Measurements from ENCODE around the gene NDUFAF3.
"Not testable (repeated sequence)": the region's sequence is repeated elsewhere in the genome, so short reads cannot be mapped to it uniquely, and the experiment has no call there.

Gene NDUFAF3

DNA sequence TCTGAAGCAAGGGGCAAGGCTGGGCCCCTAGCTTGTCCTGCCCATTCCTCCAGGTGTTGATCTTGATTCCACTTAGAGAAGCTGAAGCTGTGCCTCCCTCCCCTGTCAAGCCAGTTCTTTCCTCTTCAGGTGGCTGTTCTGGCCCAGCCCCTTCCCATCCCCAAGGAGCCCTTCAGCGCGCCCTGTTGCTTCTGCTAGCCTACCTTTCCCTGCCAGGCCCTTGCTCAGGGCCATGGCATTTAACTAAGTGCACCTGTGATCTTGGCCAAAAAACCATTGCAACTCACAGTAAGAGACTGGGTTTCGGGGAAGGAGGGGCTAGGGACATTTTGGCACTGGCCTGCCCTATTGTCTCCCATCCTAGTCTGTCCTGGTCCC is 16.6 kb upstream of the NDUFAF3 start:
- Histone ChIP-seq H3K27me3 (no peaks in the 10 kb centered on the region), H3K27ac (peak overlapping the region in 1 of 2 donors; percentile 97), H3K36me3 (peaks cover 0 to 40% (median 6%) of the 10 kb centered on the region in 3 donors), H3K4me1 (peaks cover 0 to 18% (median 17%) of the 10 kb centered on the region in 4 donors), H3K4me3 (no peak overlapping the region), H3K9me3 (no peaks in the 10 kb centered on the region)
- DNase-seq = no peak
- TF ChIP-seq, protein P1, sequence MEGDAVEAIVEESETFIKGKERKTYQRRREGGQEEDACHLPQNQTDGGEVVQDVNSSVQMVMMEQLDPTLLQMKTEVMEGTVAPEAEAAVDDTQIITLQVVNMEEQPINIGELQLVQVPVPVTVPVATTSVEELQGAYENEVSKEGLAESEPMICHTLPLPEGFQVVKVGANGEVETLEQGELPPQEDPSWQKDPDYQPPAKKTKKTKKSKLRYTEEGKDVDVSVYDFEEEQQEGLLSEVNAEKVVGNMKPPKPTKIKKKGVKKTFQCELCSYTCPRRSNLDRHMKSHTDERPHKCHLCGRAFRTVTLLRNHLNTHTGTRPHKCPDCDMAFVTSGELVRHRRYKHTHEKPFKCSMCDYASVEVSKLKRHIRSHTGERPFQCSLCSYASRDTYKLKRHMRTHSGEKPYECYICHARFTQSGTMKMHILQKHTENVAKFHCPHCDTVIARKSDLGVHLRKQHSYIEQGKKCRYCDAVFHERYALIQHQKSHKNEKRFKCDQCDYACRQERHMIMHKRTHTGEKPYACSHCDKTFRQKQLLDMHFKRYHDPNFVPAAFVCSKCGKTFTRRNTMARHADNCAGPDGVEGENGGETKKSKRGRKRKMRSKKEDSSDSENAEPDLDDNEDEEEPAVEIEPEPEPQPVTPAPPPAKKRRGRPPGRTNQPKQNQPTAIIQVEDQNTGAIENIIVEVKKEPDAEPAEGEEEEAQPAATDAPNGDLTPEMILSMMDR (IDR thresholded peaks at IDR 0.05) = no peak
- intact Hi-C loops (cut with DNase I; ENCODE audit: low total_unique reads) = no loop called here

DNA sequence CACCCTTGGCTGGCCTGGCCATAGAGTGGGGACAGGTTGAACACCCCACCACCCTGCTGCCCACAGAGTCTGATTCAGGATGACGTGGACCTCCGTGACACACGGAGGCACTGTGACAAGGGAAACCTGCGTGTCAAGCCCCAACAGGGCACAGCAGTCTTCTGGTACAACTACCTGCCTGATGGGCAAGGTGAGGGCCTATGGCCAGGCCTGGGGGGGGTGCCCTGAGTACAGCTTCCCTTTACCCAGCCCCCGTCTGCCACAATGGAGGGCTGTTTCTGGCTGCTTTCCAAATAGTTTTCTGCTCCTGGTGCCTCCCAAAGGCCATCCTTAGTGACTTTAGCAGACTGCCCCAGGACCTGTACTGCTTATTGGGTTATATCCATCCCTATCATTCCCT is 15.9 kb upstream of the NDUFAF3 start:
- intact Hi-C loops (cut with DNase I; ENCODE audit: low total_unique reads) = no loop called here
- DNase-seq = no peak
- Histone ChIP-seq H3K4me1 (peaks cover 0 to 18% (median 17%) of the 10 kb centered on the region in 4 donors), H3K4me3 (peak overlapping the region; percentile 72 to 77), H3K27ac (peak overlapping the region; percentile 92 to 97), H3K27me3 (no peaks in the 10 kb centered on the region), H3K9me3 (no peaks in the 10 kb centered on the region), H3K36me3 (peaks cover 0 to 39% (median 6%) of the 10 kb centered on the region in 3 donors)
- TF ChIP-seq, protein P1 (IDR thresholded peaks at IDR 0.05) = no peak

DNA sequence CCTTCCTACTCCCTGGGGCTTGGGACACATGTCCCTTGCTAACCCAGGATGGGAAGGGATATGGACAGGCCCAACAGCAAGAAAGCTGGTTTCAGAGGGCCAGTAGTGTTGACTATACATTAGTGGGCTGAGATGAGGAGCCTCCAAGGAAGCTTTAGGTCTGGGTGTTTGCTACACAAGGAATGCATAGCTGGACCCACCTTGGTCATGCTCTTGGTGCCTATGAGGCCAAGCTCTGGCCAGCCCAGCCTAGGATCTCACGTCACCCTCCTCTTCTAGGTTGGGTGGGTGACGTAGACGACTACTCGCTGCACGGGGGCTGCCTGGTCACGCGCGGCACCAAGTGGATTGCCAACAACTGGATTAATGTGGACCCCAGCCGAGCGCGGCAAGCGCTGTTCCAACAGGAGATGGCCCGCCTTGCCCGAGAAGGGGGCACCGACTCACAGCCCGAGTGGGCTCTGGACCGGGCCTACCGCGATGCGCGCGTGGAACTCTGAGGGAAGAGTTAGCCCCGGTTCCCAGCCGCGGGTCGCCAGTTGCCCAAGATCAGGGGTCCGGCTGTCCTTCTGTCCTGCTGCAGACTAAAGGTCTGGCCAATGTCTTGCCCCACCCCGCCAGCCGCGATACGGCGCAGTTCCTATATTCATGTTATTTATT is 15.4 kb upstream of the NDUFAF3 start:
- H3K9me3 ChIP-seq = no peaks in the 10 kb centered on the region
- peak overlapping the region; percentile 72 to 77 for H3K4me3 ChIP-seq
- intact Hi-C loops (cut with DNase I; ENCODE audit: low total_unique reads) = no loop called here
- TF ChIP-seq, protein P1 (IDR thresholded peaks at IDR 0.05) = no peak
- no peaks in the 10 kb centered on the region for H3K27me3 ChIP-seq
- peak; percentile 40 to 85 for DNase-seq
- H3K36me3 ChIP-seq = peaks cover 0 to 38% (median 6%) of the 10 kb centered on the region in 3 donors
- peak overlapping the region; percentile 92 to 97 for H3K27ac ChIP-seq
- H3K4me1 ChIP-seq = peaks cover 0 to 18% (median 17%) of the 10 kb centered on the region in 4 donors

DNA sequence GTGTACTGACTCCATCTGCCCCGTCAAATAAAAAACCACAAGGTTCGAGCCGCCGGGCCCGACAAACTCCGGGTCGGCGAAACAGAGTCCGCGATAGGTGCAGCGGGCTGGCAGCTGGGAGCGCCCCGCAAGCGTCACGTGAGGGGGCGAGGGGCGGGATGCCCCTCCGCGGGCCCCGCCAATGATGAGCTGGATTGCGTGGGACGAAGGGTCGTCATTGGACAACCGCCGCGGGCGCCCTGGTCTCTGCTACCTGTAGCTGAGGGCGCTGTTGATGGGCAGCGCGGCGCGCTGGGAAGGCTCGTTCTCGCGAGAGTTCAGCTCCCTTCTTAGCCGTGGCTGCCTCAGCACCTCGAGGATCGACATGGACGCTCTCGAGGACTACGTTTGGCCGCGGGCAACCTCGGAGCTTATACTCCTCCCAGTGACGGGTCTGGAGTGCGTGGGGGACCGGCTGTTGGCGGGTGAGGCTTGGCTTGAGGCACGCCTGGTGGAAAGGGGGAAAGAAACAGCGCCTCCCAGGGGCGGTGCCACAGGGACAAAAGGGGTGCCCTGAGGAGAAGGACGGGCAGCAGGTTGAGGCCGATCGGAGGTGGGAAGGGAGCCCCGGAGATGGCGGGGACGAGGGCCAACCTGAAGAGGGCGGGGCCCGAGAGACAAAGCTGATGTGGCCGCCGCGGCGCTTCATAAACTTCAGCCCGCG is 14.7 kb upstream of the NDUFAF3 start, which contains the start of gene WDR6:
TSS of gene WDR6 (plus strand) at position 324 of the 703 bp plus-strand sequence. CDS start at position 365, 41 bp downstream.
- H3K27me3 ChIP-seq = no peaks in the 10 kb centered on the region
- H3K9me3 ChIP-seq = no peaks in the 10 kb centered on the region
- TF ChIP-seq, protein P1 (IDR thresholded peaks at IDR 0.05) = peak; percentile 14 to 39
- intact Hi-C loops (cut with DNase I; ENCODE audit: low total_unique reads) = no loop called here
- H3K36me3 ChIP-seq = peaks cover 0 to 39% (median 9%) of the 10 kb centered on the region in 3 donors
- peaks cover 0 to 23% (median 18%) of the 10 kb centered on the region in 4 donors for H3K4me1 ChIP-seq
- peak within 1 kb of the TSS; percentile 92 to 97 for H3K27ac ChIP-seq
- DNase-seq = peak; percentile 98 to 99
- H3K4me3 ChIP-seq = peak within 1 kb of the TSS; percentile 72 to 77

DNA sequence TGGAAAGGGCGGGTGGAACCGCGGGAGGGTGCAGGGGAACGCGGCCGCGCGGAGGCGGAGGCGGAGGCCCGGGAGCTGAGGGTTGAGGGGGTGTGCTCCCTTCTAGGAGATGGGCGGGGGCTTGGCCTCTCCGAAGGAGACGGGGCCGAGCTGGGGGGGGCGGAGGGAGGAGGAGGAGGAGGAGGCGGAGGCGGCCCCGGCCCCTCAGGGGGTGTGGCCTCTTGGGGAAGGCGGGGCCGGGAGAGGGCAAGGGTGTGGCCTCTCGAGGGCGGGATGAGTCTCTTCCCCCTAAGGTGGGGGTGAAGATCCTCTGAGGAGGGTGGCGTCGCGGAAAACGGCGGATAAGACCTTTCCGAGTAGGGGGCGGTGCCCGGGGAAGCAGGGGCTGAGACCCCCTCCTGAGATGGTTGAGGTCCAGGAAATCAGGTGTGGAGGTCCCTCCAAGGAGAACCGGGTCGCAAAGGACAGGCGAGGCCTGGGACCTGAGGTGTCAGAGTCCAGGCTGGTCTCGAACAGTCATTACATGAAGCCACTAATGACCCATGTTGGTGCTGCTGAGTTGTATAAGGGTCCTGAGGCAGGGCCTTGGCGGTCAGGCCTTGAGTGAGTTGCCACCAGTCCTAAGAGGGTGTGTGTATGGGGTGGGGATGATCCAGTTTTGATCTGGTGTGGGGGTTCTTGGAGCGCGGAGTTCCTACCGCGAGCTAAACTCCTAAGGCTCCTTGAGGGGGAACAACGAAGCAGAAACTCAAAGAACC is 14.0 kb upstream of the NDUFAF3 start:
- TF ChIP-seq, protein P1 (IDR thresholded peaks at IDR 0.05) = no peak
- peaks cover 0 to 46% (median 16%) of the 10 kb centered on the region in 3 donors for H3K36me3 ChIP-seq
- peaks cover 0 to 28% (median 18%) of the 10 kb centered on the region in 4 donors for H3K4me1 ChIP-seq
- peak overlapping the region; percentile 92 to 97 for H3K27ac ChIP-seq
- no peaks in the 10 kb centered on the region for H3K9me3 ChIP-seq
- DNase-seq = peak; percentile 87 to 94
- intact Hi-C loops (cut with DNase I; ENCODE audit: low total_unique reads) = no loop called here
- no peaks in the 10 kb centered on the region for H3K27me3 ChIP-seq
- H3K4me3 ChIP-seq = peak overlapping the region; percentile 72 to 77

DNA sequence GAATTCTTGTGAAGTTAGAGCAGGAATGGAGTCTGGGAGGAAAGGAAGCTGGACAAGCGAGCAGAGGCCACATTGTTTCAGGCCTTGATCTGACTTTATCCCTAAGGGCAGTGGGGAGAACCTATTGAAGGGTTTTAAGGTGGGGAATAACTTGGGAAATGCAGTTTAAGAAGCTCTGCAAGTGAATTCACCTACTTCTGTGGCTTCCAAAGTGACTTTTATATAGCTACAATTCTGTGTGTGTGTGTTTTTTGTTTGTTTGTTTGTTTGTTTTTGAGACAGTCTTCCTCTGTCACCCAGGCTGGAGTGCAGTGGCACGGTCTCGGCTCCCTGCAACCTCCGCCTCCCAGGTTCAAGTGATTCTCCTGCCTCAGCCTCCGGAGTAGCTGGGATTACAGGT is 13.3 kb upstream of the NDUFAF3 start:
- Histone ChIP-seq H3K27ac (peak overlapping the region; percentile 92 to 97), H3K36me3 (peaks cover 0 to 47% (median 18%) of the 10 kb centered on the region in 3 donors), H3K4me1 (peaks cover 0 to 32% (median 18%) of the 10 kb centered on the region in 4 donors), H3K4me3 (peak overlapping the region in 1 of 2 donors; percentile 72)
- H3K27me3 ChIP-seq; H3K9me3 ChIP-seq; intact Hi-C loops (cut with DNase I; ENCODE audit: low total_unique reads); DNase-seq: not testable (repeated sequence)
